ENCODE data around the gene FSIP1. TPM values are rescaled to one million over a fixed set of nuclear protein-coding genes. Genes with fewer than 3 reads are reported as not detected.

Gene FSIP1
- polyA plus RNA-seq, 3 donors = 0.10 to 0.48 (median 0.21) TPM

DNA sequence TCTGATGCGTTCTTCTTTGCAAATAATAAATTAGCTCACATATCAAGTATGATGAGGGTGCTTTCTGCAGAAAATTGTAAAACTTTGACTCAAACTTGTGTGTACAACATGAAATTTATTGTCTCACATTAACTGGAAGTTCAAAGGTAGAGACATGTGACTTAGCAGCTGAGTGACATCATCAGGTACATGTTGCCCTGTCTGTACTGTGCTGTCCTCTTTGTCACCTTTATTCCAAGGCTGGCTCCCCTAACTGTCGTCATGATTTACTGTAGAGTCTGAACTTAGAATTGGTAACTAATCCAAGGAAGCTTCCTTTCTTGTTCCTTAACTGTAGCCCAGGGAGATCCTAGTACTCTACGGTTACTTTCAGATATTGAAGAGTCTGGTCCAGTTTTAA is 12.3 kb upstream of the FSIP1 start:
- TF ChIP-seq, protein P1, sequence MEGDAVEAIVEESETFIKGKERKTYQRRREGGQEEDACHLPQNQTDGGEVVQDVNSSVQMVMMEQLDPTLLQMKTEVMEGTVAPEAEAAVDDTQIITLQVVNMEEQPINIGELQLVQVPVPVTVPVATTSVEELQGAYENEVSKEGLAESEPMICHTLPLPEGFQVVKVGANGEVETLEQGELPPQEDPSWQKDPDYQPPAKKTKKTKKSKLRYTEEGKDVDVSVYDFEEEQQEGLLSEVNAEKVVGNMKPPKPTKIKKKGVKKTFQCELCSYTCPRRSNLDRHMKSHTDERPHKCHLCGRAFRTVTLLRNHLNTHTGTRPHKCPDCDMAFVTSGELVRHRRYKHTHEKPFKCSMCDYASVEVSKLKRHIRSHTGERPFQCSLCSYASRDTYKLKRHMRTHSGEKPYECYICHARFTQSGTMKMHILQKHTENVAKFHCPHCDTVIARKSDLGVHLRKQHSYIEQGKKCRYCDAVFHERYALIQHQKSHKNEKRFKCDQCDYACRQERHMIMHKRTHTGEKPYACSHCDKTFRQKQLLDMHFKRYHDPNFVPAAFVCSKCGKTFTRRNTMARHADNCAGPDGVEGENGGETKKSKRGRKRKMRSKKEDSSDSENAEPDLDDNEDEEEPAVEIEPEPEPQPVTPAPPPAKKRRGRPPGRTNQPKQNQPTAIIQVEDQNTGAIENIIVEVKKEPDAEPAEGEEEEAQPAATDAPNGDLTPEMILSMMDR (IDR thresholded peaks at IDR 0.05) = no peak
- peaks cover 0 to 5% (median 0%) of the 10 kb centered on the region in 7 donors for H3K9me3 Mint-ChIP-seq
- Histone ChIP-seq H3K9me3 (replicated peaks in 1 of 2; ENCODE audit: control insufficient read depth in 1 of 2, insufficient read depth in 1 of 2, low read length in 2 of 2) (no peaks in the 10 kb centered on the region), H4K20me1 (ENCODE audit: insufficient read depth, low read length) (no peaks in the 10 kb centered on the region), H3K4me1 (ENCODE audit: control insufficient read depth in 1 of 2, insufficient read depth in 2 of 2, low read length in 2 of 2) (peaks cover 10 to 11% of the 10 kb centered on the region in 2 donors), H3K36me3 (replicated peaks in 1 of 2; ENCODE audit: control insufficient read depth in 1 of 2, insufficient read depth in 2 of 2, low read length in 2 of 2) (no peaks in the 10 kb centered on the region), H3K9ac (ENCODE audit: insufficient read depth, low read length, poor library complexity, severe bottlenecking) (no peak overlapping the region), H3K79me2 (ENCODE audit: insufficient read depth, low read length) (no peaks in the 10 kb centered on the region), H2AFZ (ENCODE audit: insufficient read depth, low read depth, low read length, poor library complexity, severe bottlenecking) (no peak overlapping the region), H3K4me3 (replicated peaks in 1 of 3; ENCODE audit: low read depth in 2 of 3, low read length in 3 of 3) (no peak overlapping the region), H3K27ac (ENCODE audit: low read depth in 1 of 2, low read length in 2 of 2) (no peak overlapping the region), H3K27me3 (ENCODE audit: control insufficient read depth in 2 of 2, insufficient read depth in 2 of 2, low read length in 2 of 2) (peaks cover 0 to 3% of the 10 kb centered on the region in 2 donors), H3K4me2 (replicated peaks; ENCODE audit: extremely low read depth, low read length, poor library complexity, severe bottlenecking) (no peak overlapping the region)
- peaks cover 2 to 8% (median 7%) of the 10 kb centered on the region in 3 donors for H3K27me3 Mint-ChIP-seq (ENCODE audit: low read depth in 3 of 3)
- WGBS (ENCODE audit: insufficient coverage) = 71% methylated on average over 1 of the region's 3 CpGs
- no peaks in the 10 kb centered on the region for H3K36me3 Mint-ChIP-seq
- no peak overlapping the region for H3K27ac Mint-ChIP-seq
- no peak for DNase-seq
- no peak overlapping the region for H3K4me3 Mint-ChIP-seq
- intact Hi-C loops (cut with micrococcal nuclease) = no loop called here
- H3K4me1 Mint-ChIP-seq = peaks cover 11% of the 10 kb centered on the region

DNA sequence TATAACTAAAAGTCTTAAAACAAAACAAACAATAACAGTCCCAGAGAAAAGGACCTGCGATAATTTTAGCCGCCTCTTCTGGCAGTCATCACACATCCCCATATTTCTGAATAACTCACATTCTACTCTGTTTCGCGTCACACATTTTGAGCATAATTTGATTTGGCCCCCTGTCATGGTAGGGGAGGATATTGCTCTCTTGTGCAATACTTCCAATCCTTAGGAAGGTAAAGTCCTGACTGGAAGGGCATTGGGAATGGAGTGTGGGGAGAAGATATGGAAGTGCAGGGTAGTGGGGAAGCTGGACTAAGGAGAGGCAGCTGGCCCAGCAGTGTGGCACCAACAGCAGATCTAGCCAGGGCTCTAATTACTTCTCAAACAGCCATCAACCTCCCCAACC is 11.3 kb upstream of the FSIP1 start:
- H2AFZ ChIP-seq (ENCODE audit: insufficient read depth, low read depth, low read length, poor library complexity, severe bottlenecking) = no peak overlapping the region
- no peak overlapping the region for H3K27ac ChIP-seq (ENCODE audit: low read depth in 1 of 2, low read length in 2 of 2)
- WGBS (ENCODE audit: insufficient coverage) = no CpG with 5 or more reads among the region's 4 CpGs
- no peak for DNase-seq
- H3K9me3 ChIP-seq (replicated peaks in 1 of 2; ENCODE audit: control insufficient read depth in 1 of 2, insufficient read depth in 1 of 2, low read length in 2 of 2) = no peaks in the 10 kb centered on the region
- TF ChIP-seq, protein P1 (IDR thresholded peaks at IDR 0.05) = no peak
- H3K4me3 ChIP-seq (replicated peaks in 1 of 3; ENCODE audit: low read depth in 2 of 3, low read length in 3 of 3) = no peak overlapping the region
- Mint-ChIP-seq H3K4me3 (no peak overlapping the region), H3K36me3 (peaks cover 0 to 1% of the 10 kb centered on the region in 2 donors), H3K27me3 (ENCODE audit: low read depth in 3 of 3) (peaks cover 2 to 8% (median 7%) of the 10 kb centered on the region in 3 donors), H3K4me1 (peaks cover 7% of the 10 kb centered on the region), H3K27ac (no peak overlapping the region), H3K9me3 (peaks cover 0 to 5% (median 0%) of the 10 kb centered on the region in 7 donors)
- H3K36me3 ChIP-seq (replicated peaks in 1 of 2; ENCODE audit: control insufficient read depth in 1 of 2, insufficient read depth in 2 of 2, low read length in 2 of 2) = no peaks in the 10 kb centered on the region
- no peaks in the 10 kb centered on the region for H3K79me2 ChIP-seq (ENCODE audit: insufficient read depth, low read length)
- no peak overlapping the region for H3K4me2 ChIP-seq (replicated peaks; ENCODE audit: extremely low read depth, low read length, poor library complexity, severe bottlenecking)
- H3K9ac ChIP-seq (ENCODE audit: insufficient read depth, low read length, poor library complexity, severe bottlenecking) = no peak overlapping the region
- intact Hi-C loops (cut with micrococcal nuclease) = no loop called here
- H4K20me1 ChIP-seq (ENCODE audit: insufficient read depth, low read length) = no peaks in the 10 kb centered on the region
- H3K27me3 ChIP-seq (ENCODE audit: control insufficient read depth in 2 of 2, insufficient read depth in 2 of 2, low read length in 2 of 2) = peaks cover 0 to 3% of the 10 kb centered on the region in 2 donors
- H3K4me1 ChIP-seq (ENCODE audit: control insufficient read depth in 1 of 2, insufficient read depth in 2 of 2, low read length in 2 of 2) = peaks cover 0 to under 1% of the 10 kb centered on the region in 2 donors

Data from CD14-positive monocyte (primary cell).